Colonic mucosa (tissue), 4 donors: ENCODE data around the gene ALDH1L1. TPM values are rescaled to one million over a fixed set of nuclear protein-coding genes. Genes with fewer than 3 reads are reported as not detected.

Experiments
- DNase-seq: peaks from one replicate; pipeline ENCODE4 v3.0.0-alpha.2; 2020
- H3K27ac ChIP-seq: fragments of 200-600 bp; one replicate; pipeline ENCODE4 v1.8.0; 2021
- H3K27me3 ChIP-seq: fragments of 200-600 bp; one replicate; pipeline ENCODE4 v1.8.0; 2021
- H3K36me3 ChIP-seq: fragments of 200-600 bp; one replicate; pipeline ENCODE4 v1.8.0; 2021
- H3K4me1 ChIP-seq: fragments of 200-600 bp; one replicate; pipeline ENCODE4 v1.8.0; 2021; ENCODE audit warnings: mild to moderate bottlenecking
- H3K4me3 ChIP-seq: fragments of 200-600 bp; one replicate; pipeline ENCODE4 v1.8.0; 2021
- H3K9ac ChIP-seq, 2 donors: one replicate each; pipeline ENCODE4 v1.7.0; 2013; ENCODE audit warnings: control low read depth in 2 of 2, low read depth in 2 of 2, low read length in 2 of 2
- H3K9me3 ChIP-seq: fragments of 200-600 bp; one replicate; pipeline ENCODE4 v1.8.0; 2021
- intact Hi-C: fragments of 100-400 bp; cut with DNase I; formaldehyde crosslinking; loops from one replicate; pipeline ENCODE4 v1.14.1; 2022
- total RNA-seq, 2 donors: library from RNA; stranded (reverse); fragmentation: NEBNext Ultra II Directional in 1 of 2; extraction: Animal tissue kit (Norgen Biotek cat#: 25700) in 1 of 2; gene quantifications; one replicate each; pipeline ENCODE4 v1.2.1, GENCODE V29; 2021
- TF ChIP-seq, protein P1 (sequence below): fragments of 200-600 bp; IDR thresholded peaks from one replicate; pipeline ENCODE4 v1.8.0; 2022; ENCODE audit warnings: antibody characterized with exemption, mild to moderate bottlenecking
- donor health status: healthy.
- donor health status: DM: no; HTN: no; CAD: no.
- donor health status: DM: no; HTN: no; CAD: no.

Gene ALDH1L1
- total RNA-seq, 2 donors from 2014 or later = 15.3 to 25.6 TPM

DNA sequence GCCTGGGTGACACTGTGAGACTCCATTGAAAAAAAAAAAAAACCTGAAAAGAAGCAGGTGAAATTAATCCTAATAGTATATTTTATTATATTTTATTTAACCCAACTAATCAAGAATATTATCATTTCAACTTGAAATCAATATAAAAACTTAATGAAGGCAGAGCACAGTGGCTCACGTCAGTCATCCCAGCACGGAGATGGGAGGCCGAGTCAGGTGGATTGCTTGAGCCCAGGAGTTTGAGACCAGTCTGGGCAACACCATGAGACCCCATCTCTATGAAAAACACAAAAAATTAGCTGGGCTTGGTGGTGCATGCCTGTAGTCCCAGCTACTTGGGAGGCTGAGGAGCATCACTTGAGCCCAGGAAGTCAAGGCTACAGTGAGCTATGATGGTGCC lies 63.2 kb downstream of the ALDH1L1 start:
- no peak overlapping the region for H3K27ac ChIP-seq
- no peaks in the 10 kb centered on the region for H3K27me3 ChIP-seq
- no peak overlapping the region for H3K9ac ChIP-seq
- H3K4me1 ChIP-seq = no peaks in the 10 kb centered on the region
- no peaks in the 10 kb centered on the region for H3K9me3 ChIP-seq
- no peak for DNase-seq
- TF ChIP-seq, protein P1, sequence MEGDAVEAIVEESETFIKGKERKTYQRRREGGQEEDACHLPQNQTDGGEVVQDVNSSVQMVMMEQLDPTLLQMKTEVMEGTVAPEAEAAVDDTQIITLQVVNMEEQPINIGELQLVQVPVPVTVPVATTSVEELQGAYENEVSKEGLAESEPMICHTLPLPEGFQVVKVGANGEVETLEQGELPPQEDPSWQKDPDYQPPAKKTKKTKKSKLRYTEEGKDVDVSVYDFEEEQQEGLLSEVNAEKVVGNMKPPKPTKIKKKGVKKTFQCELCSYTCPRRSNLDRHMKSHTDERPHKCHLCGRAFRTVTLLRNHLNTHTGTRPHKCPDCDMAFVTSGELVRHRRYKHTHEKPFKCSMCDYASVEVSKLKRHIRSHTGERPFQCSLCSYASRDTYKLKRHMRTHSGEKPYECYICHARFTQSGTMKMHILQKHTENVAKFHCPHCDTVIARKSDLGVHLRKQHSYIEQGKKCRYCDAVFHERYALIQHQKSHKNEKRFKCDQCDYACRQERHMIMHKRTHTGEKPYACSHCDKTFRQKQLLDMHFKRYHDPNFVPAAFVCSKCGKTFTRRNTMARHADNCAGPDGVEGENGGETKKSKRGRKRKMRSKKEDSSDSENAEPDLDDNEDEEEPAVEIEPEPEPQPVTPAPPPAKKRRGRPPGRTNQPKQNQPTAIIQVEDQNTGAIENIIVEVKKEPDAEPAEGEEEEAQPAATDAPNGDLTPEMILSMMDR = no peak
- intact Hi-C loops = no loop called here
- H3K4me3 ChIP-seq = no peak overlapping the region
- H3K36me3 ChIP-seq = no peaks in the 10 kb centered on the region

DNA sequence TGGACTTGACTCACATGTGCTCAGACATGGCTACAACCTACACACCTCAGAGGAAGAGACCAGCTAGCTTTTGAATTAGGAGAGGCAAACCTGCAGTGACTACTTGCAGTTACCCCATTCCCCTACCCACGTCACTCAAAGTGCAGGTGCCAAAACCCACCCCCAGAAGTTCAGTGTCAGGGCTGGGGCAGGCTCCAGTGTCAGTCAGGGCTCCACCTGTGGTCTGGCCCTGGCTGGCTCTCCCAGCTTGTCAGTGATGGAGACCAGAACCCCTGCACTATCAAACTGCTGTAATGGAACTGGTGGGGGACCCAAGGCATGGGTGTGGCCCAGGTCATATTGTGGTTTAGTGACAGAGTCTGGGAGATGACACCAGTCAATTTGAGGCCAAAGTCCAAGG lies 63.9 kb downstream of the ALDH1L1 start:
- H3K9ac ChIP-seq = no peak overlapping the region
- H3K4me3 ChIP-seq = no peak overlapping the region
- TF ChIP-seq, protein P1 = no peak
- no peaks in the 10 kb centered on the region for H3K27me3 ChIP-seq
- H3K27ac ChIP-seq = no peak overlapping the region
- no peaks in the 10 kb centered on the region for H3K36me3 ChIP-seq
- no peak for DNase-seq
- no peaks in the 10 kb centered on the region for H3K4me1 ChIP-seq
- no peaks in the 10 kb centered on the region for H3K9me3 ChIP-seq
- intact Hi-C loops = no loop called here

DNA sequence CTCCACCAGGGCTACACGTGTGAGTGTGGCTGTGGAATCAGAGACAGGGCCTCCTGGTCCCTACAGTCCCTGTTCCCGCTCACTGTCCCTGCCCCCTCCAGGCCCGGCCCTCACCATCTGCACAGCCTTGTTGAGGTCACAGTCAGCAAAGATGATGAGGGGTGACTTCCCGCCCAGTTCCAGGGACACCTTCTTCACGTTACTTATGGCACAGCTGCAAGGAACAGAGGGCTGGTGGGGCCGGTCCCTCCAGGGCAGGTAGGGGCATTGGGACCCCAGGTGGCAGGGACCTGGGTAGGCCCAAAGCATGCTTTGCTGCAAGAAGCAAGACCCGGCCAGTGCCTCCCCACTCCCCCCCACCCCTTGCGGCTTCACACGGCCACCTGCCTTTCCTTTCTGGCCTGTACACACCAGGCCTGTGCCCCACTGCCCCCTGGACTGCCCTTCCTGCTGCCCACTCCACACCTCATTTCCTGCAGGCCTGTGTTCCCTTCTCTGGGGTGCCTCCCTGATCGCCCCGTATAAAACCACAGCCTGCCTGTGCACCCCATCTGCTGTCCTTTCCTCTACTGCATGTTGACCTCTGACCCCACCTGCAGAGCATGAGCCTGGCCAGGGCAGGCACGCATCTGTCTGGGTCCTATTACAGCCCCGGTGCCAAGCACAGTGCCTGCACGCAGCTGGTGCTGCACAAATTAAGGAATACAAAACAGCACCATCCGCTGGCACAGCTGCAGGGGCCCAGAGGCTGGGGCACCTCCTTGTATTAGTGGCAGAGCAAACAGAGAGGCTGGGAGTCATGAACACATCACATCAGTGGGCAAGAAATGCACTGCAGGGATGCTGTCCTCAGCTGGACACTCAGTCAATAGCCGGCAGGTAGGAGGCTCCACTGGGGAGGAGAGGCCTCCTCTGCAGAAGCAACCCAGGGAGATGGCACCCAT lies 65.7 kb downstream of the ALDH1L1 start:
- no peaks in the 10 kb centered on the region for H3K9me3 ChIP-seq
- no peak for DNase-seq

DNA sequence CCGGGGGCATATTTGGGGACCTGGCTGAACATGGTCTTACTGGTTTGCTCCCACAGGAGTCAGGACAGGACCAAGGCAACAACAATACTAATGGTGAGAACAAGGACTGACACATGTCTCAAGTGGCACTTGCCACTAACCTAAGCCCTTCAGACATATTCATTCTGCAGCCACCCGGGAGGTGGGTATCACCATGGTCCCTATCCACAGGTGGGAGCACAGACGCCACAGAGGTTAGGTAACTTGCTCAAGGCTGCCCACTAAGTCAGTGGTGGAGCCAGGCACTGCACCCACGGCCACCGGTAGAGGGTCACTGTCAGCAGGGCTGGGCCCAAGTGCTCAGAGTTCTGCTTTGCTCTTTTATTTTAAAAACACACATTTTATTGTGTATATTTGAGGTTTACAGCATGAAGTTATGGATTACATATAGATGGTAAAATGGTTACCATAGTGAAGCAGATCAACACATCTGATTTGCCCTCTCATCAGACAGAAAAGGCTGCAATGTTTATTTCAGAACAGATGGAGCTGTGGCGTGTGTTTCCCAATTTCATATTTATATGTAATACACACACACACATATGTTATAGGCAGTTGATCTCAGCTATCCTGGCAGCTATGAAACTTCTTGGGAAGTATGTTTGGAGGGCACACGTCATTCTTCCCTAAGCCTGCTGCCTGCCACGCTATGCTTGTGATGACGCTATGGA lies 66.5 kb downstream of the ALDH1L1 start:
- no peaks in the 10 kb centered on the region for H3K27me3 ChIP-seq
- no peak for DNase-seq
- H3K36me3 ChIP-seq = no peaks in the 10 kb centered on the region
- H3K27ac ChIP-seq = no peak overlapping the region
- intact Hi-C loops = no loop called here
- no peaks in the 10 kb centered on the region for H3K9me3 ChIP-seq
- no peak overlapping the region for H3K4me3 ChIP-seq
- no peak overlapping the region for H3K9ac ChIP-seq
- TF ChIP-seq, protein P1 = no peak
- no peaks in the 10 kb centered on the region for H3K4me1 ChIP-seq

More for the DNA sequence above, 65.7 kb downstream of the ALDH1L1 start:
- Histone ChIP-seq H3K36me3 (no peaks in the 10 kb centered on the region), H3K27ac (no peak overlapping the region), H3K4me1 (no peaks in the 10 kb centered on the region), H3K4me3 (no peak overlapping the region), H3K9ac (no peak overlapping the region), H3K27me3 (no peaks in the 10 kb centered on the region)
- intact Hi-C loops = no loop called here
- TF ChIP-seq, protein P1 = no peak

DNA sequence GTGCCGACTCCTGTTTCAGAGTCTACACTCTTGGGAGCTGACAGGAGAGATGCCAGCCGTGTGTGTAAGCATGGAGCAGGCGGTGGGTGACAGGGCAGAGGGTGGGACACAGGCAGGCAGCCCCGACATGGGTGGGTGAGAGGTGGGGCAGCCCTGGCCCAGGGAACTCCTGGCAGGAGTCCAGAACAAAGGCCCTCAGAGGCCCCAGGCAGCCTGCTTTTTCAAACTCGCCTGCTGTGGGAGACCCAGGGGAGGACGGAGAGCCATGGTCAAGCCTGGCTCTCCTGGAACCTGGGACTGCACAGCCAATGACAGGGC lies 67.2 kb downstream of the ALDH1L1 start:
- intact Hi-C loops = no loop called here
- TF ChIP-seq, protein P1 = no peak
- Histone ChIP-seq H3K36me3 (no peaks in the 10 kb centered on the region), H3K27ac (no peak overlapping the region), H3K9me3 (no peaks in the 10 kb centered on the region), H3K9ac (no peak overlapping the region), H3K4me1 (no peaks in the 10 kb centered on the region), H3K27me3 (no peaks in the 10 kb centered on the region), H3K4me3 (no peak overlapping the region)
- no peak for DNase-seq
